Measurements from ENCODE around the gene LCE2C.
"Not testable (repeated sequence)": the region's sequence is repeated elsewhere in the genome, so short reads cannot be mapped to it uniquely, and the experiment has no call there.

LCE2C gene

DNA sequence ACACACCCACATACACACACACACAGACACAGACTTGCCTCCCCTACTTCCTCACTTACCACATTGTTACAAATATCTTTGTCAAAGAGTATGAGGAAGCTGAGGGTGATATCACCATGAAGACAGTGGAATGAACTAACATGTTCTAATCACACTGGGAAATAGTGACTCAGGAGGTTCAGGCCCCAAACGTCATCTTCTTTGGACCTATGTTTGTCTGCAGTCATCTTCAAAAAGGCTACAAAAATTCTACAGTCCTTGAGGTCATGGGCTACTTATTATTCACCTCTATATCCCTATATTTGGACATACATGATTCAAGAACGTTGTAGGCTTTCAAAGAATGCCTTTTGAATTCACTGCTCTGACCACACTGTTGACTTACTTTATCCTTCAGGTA is 2.1 kb upstream of the LCE2C start:
- no peaks in the 10 kb centered on the region for H3K9me3 ChIP-seq

DNA sequence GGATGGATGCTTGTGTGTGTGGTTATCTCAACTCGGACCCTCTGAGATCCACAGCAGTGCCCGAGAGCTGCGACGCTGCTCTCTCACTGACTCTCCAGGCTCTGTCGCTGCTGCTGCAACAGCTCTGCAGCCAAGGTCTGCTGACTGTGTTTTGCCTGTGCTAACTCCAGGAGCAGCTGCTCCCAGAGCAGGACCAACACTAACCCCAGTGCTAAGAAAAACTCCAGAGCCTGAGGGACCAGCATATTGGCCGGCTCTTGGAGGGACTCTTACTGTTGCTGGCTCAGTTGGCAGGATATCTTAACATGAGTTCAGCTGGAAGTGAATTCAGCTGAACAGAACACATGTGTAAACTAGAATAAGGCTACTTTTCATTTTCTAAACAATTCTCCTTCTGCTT is 4.4 kb downstream of the LCE2C start:
- DNase-seq, result no peak
- Histone ChIP-seq H3K27me3 (no peaks in the 10 kb centered on the region), H3K4me1 (no peaks in the 10 kb centered on the region), H3K4me3 (ENCODE audit: low read depth, low read length) (no peak overlapping the region), H3K36me3 (no peaks in the 10 kb centered on the region), H3K9me3 (no peaks in the 10 kb centered on the region)
- TF ChIP-seq, protein P1, sequence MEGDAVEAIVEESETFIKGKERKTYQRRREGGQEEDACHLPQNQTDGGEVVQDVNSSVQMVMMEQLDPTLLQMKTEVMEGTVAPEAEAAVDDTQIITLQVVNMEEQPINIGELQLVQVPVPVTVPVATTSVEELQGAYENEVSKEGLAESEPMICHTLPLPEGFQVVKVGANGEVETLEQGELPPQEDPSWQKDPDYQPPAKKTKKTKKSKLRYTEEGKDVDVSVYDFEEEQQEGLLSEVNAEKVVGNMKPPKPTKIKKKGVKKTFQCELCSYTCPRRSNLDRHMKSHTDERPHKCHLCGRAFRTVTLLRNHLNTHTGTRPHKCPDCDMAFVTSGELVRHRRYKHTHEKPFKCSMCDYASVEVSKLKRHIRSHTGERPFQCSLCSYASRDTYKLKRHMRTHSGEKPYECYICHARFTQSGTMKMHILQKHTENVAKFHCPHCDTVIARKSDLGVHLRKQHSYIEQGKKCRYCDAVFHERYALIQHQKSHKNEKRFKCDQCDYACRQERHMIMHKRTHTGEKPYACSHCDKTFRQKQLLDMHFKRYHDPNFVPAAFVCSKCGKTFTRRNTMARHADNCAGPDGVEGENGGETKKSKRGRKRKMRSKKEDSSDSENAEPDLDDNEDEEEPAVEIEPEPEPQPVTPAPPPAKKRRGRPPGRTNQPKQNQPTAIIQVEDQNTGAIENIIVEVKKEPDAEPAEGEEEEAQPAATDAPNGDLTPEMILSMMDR (IDR thresholded peaks at IDR 0.05; ENCODE audit: low read depth, low read length), result no peak

More for the DNA sequence above, 2.1 kb upstream of the LCE2C start:
- DNase-seq, result no peak
- Histone ChIP-seq H3K4me3 (ENCODE audit: low read depth, low read length) (no peak overlapping the region), H3K36me3 (no peaks in the 10 kb centered on the region), H3K27me3 (no peaks in the 10 kb centered on the region), H3K4me1 (no peaks in the 10 kb centered on the region)
- TF ChIP-seq, protein P1 (IDR thresholded peaks at IDR 0.05; ENCODE audit: low read depth, low read length), result no peak

DNA sequence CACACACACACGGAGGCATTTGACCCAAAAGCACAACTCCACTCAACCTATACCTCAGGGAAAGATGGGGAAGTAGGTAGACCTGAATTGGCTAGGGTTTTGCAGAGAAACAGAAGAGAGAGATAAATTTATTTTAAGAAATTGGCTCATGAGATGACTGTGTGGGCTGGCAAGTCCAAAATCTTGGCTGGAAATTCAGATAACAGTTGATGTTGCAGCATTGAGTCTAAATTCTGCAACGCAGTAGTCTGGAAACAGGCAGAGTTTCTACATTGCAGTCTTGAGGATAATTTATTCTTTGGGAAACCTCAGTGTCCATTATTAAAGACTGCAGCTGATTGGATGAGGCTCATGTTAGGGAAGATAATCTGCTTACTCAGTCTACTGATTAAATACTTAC is 6.5 kb downstream of the LCE2C start:
- Histone ChIP-seq H3K9me3 (no peaks in the 10 kb centered on the region), H3K36me3 (no peaks in the 10 kb centered on the region), H3K4me3 (ENCODE audit: low read depth, low read length) (no peak overlapping the region), H3K4me1 (no peaks in the 10 kb centered on the region), H3K27me3 (no peaks in the 10 kb centered on the region)
- DNase-seq, result no peak
- TF ChIP-seq, protein P1 (IDR thresholded peaks at IDR 0.05; ENCODE audit: low read depth, low read length), result no peak

DNA sequence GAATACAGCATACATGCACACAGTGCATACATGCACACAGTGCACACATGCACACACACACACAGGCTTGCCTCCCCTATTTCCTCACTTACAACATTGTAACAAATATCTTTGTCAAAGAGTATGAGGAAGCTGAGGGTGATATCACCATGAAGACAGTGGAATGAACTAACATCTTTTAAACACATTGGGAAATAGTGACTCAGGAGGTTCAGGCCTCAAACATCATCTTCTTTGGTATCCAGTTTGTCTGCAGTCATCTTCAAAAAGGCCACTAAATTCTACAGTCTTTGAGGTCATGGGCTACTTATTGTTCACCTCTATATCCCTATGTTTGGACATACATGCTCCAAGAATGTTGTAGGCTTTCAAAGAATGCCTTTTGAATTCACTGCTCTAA is 8.8 kb downstream of the LCE2C start:
- TF ChIP-seq, protein P1 (IDR thresholded peaks at IDR 0.05; ENCODE audit: low read depth, low read length), result no peak
- Histone ChIP-seq H3K4me3 (ENCODE audit: low read depth, low read length) (no peak overlapping the region), H3K4me1 (no peaks in the 10 kb centered on the region), H3K36me3 (no peaks in the 10 kb centered on the region), H3K9me3 (no peaks in the 10 kb centered on the region), H3K27me3 (no peaks in the 10 kb centered on the region)
- DNase-seq, result no peak

DNA sequence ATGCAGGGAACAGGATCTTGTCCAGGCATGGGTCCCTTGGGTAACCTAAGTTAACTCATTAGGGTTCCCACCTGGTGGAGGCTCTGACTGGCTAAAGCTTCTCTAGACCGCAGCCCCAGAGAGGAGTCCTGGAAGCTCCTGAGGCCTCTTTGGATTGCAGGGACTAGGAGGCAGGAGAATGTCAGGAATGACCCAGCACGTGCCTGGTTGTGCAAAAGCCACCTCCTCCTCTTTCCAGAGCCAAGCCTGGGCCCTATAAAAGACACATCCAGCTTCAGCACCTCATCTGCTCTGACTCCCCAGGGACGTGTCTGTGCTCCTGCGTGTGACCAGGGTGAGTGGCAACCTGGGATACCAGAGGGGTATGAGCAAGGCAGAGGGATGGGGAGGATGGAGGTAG is 10.7 kb downstream of the LCE2C start, which contains the start of gene LCE2B:
Gene LCE2B, plus strand, starts transcription at position 301 of the 400 bp plus-strand sequence. CDS start 721 bp downstream, outside the sequence.
- not testable (repeated sequence) for H3K4me1 ChIP-seq; H3K4me3 ChIP-seq (ENCODE audit: low read depth, low read length); H3K9me3 ChIP-seq; H3K36me3 ChIP-seq; DNase-seq; H3K27me3 ChIP-seq

DNA sequence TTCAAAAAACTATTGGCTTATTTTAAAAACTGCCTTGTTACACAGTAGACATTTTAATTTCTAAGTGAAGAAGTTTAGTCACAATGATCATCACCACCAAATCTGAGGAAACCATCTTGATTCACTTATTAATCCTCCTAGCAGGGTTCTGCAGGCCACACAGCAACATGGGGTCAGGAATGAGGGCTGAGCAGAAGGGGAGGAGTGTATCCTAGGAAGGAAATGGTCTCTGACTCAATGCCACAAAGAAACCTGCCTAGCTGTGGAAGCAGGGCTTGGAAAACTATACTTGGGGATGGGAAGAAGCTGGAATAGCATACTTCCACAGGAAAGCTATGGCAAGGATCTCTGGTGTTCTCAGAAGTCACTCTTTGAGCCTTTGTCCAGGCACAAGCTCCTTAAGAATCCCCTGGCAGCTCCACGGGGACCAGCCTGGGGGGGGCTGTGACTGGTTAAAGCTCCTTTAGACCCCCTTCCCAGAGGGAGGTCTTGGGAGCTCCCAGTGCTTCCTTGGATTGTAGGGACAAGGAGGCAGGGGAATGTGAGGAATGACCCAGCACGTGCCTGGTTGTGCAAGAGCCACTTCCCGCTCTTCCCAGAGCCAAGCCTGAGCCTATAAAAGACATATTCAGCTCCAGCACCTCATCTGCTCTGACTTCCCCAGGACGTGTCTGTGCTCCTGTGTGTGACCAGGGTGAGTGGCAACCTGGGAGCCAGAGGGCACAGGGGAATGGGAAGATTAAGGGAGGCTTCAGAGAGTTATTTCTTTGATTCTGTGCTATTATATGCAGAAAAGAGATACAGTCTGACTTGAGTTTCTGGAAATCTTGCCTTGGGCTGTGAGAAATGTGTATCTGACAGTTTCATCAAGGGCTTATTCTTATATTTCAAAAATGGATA is 22.9 kb downstream of the LCE2C start, which contains the start of gene LCE2A:
Gene LCE2A, plus strand, starts transcription at position 645 of the 900 bp plus-strand sequence. CDS start 557 bp downstream, outside the sequence.
- H3K27me3 ChIP-seq, result no peaks in the 10 kb centered on the region
- TF ChIP-seq, protein P1 (IDR thresholded peaks at IDR 0.05; ENCODE audit: low read depth, low read length), result no peak
- no peak for DNase-seq
- no peak within 1 kb of the TSS for H3K4me3 ChIP-seq (ENCODE audit: low read depth, low read length)
- H3K4me1 ChIP-seq, result no peaks in the 10 kb centered on the region
- H3K9me3 ChIP-seq, result no peaks in the 10 kb centered on the region
- H3K36me3 ChIP-seq, result no peaks in the 10 kb centered on the region
